ENCODE measurements around the gene ZNF222. TPM values are rescaled to one million over a fixed set of nuclear protein-coding genes. Genes with fewer than 3 reads are reported as not detected.

The ZNF222 gene
- total RNA-seq, 1 experiment from 2014 or later, result 5.4 TPM

DNA sequence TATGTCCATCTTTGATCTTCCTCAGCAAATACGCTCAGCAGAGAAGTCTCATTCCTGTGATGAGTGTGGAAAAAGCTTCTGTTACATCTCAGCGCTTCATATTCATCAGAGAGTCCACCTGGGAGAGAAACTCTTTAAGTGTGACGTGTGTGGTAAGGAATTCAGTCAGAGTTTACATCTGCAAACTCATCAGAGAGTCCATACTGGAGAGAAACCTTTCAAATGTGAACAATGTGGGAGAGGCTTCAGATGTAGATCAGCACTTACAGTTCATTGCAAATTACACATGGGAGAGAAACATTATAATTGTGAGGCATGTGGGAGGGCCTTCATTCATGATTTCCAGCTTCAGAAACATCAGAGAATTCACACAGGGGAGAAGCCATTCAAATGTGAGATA lies 41.1 kb downstream of the ZNF222 start:
- WGBS (ENCODE audit: extremely low coverage, insufficient read length, low lambda C conversion rate), result no CpG with 5 or more reads among the region's 3 CpGs
- H2BK15ac ChIP-seq (ENCODE audit: low read depth, low read length), result no peak overlapping the region
- no peak overlapping the region for H3K4me3 Mint-ChIP-seq

More for the DNA sequence above, 41.1 kb downstream of the ZNF222 start:
- H2AK5ac ChIP-seq (ENCODE audit: insufficient read length, low read length), result no peak overlapping the region
- no peak overlapping the region for H3K27ac Mint-ChIP-seq
- H2BK12ac ChIP-seq (ENCODE audit: insufficient read length, low read depth, low read length), result no peak overlapping the region
- H3K9ac ChIP-seq (ENCODE audit: extremely low read depth, insufficient read length, low read length), result no peak overlapping the region
- no peak overlapping the region for H3K56ac ChIP-seq (ENCODE audit: insufficient read length, low read depth, low read length)
- no peaks in the 10 kb centered on the region for H4K20me1 ChIP-seq (ENCODE audit: control insufficient read depth, insufficient read depth, insufficient read length)
- H4K91ac ChIP-seq (ENCODE audit: insufficient read length, low read depth, low read length), result no peak overlapping the region
- H3K18ac ChIP-seq (ENCODE audit: insufficient read length, low read depth, low read length), result no peak overlapping the region
- no peak overlapping the region for H3K4me2 ChIP-seq (ENCODE audit: insufficient read depth, insufficient read length, low read length)
- H2BK20ac ChIP-seq (ENCODE audit: low read depth, low read length, poor library complexity, severe bottlenecking), result no peak overlapping the region
- H3K14ac ChIP-seq (ENCODE audit: insufficient read depth, low read length), result no peak overlapping the region
- H3K79me1 ChIP-seq (ENCODE audit: insufficient read depth, low read depth, low read length, poor library complexity, severe bottlenecking), result no peaks in the 10 kb centered on the region
- H3K27me3 ChIP-seq (ENCODE audit: insufficient read depth, low read length), result no peaks in the 10 kb centered on the region
- H3K4ac ChIP-seq (ENCODE audit: low read depth, low read length), result no peak overlapping the region
- H3K36me3 Mint-ChIP-seq (ENCODE audit: insufficient read depth in 1 of 3, low read depth in 3 of 3), result peaks cover 65 to 76% (median 75%) of the 10 kb centered on the region in 3 experiments
- no peak overlapping the region for H2AFZ ChIP-seq (ENCODE audit: low read length)
- TF ChIP-seq, protein P1, sequence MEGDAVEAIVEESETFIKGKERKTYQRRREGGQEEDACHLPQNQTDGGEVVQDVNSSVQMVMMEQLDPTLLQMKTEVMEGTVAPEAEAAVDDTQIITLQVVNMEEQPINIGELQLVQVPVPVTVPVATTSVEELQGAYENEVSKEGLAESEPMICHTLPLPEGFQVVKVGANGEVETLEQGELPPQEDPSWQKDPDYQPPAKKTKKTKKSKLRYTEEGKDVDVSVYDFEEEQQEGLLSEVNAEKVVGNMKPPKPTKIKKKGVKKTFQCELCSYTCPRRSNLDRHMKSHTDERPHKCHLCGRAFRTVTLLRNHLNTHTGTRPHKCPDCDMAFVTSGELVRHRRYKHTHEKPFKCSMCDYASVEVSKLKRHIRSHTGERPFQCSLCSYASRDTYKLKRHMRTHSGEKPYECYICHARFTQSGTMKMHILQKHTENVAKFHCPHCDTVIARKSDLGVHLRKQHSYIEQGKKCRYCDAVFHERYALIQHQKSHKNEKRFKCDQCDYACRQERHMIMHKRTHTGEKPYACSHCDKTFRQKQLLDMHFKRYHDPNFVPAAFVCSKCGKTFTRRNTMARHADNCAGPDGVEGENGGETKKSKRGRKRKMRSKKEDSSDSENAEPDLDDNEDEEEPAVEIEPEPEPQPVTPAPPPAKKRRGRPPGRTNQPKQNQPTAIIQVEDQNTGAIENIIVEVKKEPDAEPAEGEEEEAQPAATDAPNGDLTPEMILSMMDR (conservative IDR thresholded peaks at IDR 0.05), result no peak
- no peak overlapping the region for H2BK120ac ChIP-seq (ENCODE audit: low read depth, low read length, poor library complexity, severe bottlenecking)
- H3K4me1 Mint-ChIP-seq, result peaks cover 0 to 3% of the 10 kb centered on the region in 2 experiments; a peak in 2 of 4 replicates
- H3K27me3 Mint-ChIP-seq (ENCODE audit: low read depth), result peaks cover 13% of the 10 kb centered on the region
- no peak overlapping the region for H2BK5ac ChIP-seq (ENCODE audit: insufficient read length, low read length)
- H4K5ac ChIP-seq (ENCODE audit: insufficient read length, low read depth, low read length), result no peak overlapping the region
- H3K9me3 Mint-ChIP-seq, result peaks cover 41 to 47% of the 10 kb centered on the region in 2 experiments
- no peak overlapping the region for H3K23ac ChIP-seq (ENCODE audit: insufficient read length, low read depth, low read length)
- DNase-seq, result no peak
- H3T11ph ChIP-seq (ENCODE audit: low read length), result no peak overlapping the region
- no peaks in the 10 kb centered on the region for H3K79me2 ChIP-seq (ENCODE audit: insufficient read depth, low read length)
- no peak overlapping the region for H3K27ac ChIP-seq (ENCODE audit: insufficient read length, low read depth, low read length)
- no peak overlapping the region for H4K8ac ChIP-seq (replicated peaks; ENCODE audit: insufficient read length, low read depth, low read length)
- H3K23me2 ChIP-seq (ENCODE audit: insufficient read length, low read depth, low read length, poor library complexity, severe bottlenecking), result no peaks in the 10 kb centered on the region
- peaks cover 16% of the 10 kb centered on the region for H3K9me3 ChIP-seq (ENCODE audit: control insufficient read depth, low read depth, low read length)
- H3K4me1 ChIP-seq (ENCODE audit: insufficient read depth, low read length), result no peaks in the 10 kb centered on the region

Data from H9 (cell line).